ENCODE data around the gene IFTAP.

DNA sequence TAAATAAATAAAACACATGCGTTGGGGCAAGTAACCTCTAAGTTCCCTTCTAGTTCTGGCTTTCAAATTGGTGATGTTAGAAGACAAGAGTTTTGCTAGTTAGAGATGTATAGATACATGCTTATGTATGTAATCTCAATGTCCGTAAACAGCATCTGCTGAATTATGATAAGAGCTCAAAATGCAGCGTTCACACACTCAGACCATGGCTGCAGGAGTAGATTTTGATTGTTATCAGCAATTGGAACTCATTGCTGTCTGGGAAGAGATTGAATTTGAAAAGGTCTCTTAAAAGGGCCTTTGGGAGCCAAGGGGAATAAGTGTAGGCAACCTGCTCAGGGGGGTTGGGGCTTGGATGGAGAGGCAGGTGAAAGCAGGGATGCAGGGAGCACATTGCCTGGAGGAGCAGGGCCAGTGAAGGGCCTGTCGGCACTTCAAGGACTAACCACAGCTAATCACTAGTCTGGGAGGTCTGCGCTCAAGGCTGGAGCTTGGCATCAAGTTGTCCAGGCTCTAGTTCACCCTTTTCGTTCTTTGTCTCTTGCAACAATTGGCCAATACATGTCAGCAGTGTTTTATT lies 29.2 kb upstream of the IFTAP start:
- TF ChIP-seq, protein P1, sequence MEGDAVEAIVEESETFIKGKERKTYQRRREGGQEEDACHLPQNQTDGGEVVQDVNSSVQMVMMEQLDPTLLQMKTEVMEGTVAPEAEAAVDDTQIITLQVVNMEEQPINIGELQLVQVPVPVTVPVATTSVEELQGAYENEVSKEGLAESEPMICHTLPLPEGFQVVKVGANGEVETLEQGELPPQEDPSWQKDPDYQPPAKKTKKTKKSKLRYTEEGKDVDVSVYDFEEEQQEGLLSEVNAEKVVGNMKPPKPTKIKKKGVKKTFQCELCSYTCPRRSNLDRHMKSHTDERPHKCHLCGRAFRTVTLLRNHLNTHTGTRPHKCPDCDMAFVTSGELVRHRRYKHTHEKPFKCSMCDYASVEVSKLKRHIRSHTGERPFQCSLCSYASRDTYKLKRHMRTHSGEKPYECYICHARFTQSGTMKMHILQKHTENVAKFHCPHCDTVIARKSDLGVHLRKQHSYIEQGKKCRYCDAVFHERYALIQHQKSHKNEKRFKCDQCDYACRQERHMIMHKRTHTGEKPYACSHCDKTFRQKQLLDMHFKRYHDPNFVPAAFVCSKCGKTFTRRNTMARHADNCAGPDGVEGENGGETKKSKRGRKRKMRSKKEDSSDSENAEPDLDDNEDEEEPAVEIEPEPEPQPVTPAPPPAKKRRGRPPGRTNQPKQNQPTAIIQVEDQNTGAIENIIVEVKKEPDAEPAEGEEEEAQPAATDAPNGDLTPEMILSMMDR (IDR thresholded peaks at IDR 0.05), result no peak
- no peak for TF ChIP-seq POLR2A (IDR thresholded peaks at IDR 0.05)

All from Peyer's patch (tissue), 4 donors.